ENCODE results near the gene SORCS1.

The SORCS1 gene

DNA sequence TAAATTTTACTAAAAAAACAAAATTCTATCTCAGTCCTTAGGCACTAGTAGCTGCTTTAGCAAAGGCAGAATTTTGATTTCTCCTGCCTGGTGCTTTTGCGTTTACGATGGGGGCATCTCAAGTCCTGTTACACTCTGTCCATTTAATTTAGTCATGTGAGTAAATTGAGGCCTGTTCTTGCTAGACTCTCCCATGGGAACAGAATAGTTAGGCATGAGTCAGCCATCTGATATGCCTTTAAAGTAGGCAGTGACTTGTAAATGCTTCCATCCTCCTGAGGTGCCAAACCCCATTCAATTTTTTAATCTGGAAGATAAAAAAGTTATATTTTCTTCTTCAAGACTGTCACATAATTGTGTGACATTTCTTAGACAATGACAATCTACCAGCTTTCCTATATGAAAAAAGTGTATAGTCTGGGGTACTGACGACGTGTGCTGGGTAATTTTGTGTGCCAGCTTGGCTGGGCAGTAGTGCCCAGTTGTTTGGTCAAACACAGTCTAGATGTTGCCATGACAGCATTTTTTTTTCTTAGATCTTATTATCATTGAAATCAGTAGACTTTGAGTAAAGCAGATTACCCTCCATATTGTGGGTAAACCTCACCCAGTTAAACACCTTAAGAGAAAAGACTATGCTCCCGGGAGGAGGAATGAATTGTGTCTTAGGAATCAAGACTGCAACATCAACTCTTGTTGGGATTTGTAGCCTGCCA lies 603.4 kb downstream of the SORCS1 start:
- H3K9ac ChIP-seq (ENCODE audit: low read length): no peak overlapping the region
- H3F3A ChIP-seq (ENCODE audit: insufficient read depth): no peaks in the 10 kb centered on the region
- TF ChIP-seq EZH2phosphoT487 (conservative IDR thresholded peaks at IDR 0.05; ENCODE audit: low read length): no peak
- TF ChIP-seq, protein P1, sequence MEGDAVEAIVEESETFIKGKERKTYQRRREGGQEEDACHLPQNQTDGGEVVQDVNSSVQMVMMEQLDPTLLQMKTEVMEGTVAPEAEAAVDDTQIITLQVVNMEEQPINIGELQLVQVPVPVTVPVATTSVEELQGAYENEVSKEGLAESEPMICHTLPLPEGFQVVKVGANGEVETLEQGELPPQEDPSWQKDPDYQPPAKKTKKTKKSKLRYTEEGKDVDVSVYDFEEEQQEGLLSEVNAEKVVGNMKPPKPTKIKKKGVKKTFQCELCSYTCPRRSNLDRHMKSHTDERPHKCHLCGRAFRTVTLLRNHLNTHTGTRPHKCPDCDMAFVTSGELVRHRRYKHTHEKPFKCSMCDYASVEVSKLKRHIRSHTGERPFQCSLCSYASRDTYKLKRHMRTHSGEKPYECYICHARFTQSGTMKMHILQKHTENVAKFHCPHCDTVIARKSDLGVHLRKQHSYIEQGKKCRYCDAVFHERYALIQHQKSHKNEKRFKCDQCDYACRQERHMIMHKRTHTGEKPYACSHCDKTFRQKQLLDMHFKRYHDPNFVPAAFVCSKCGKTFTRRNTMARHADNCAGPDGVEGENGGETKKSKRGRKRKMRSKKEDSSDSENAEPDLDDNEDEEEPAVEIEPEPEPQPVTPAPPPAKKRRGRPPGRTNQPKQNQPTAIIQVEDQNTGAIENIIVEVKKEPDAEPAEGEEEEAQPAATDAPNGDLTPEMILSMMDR (IDR thresholded peaks at IDR 0.05; ENCODE audit: insufficient read depth, low read length, poor library complexity, severe bottlenecking): no peak
- H3K36me3 ChIP-seq (ENCODE audit: low read length): no peaks in the 10 kb centered on the region
- H4K20me1 ChIP-seq (ENCODE audit: low read depth, low read length): no peaks in the 10 kb centered on the region
- no peak overlapping the region for H3K4me2 ChIP-seq (ENCODE audit: low read depth, low read length, poor library complexity, severe bottlenecking)
- no peaks in the 10 kb centered on the region for H3K9me3 ChIP-seq (ENCODE audit: insufficient read depth, low read length)
- no peaks in the 10 kb centered on the region for H3K27me3 ChIP-seq (ENCODE audit: low read length)
- no peaks in the 10 kb centered on the region for H3K9me2 ChIP-seq (replicated peaks; ENCODE audit: insufficient read depth, low read length)
- H3K4me3 ChIP-seq (ENCODE audit: insufficient read depth, low read length, poor library complexity, severe bottlenecking): no peak overlapping the region
- H2AFZ ChIP-seq (ENCODE audit: low read depth, low read length, severe bottlenecking): no peak overlapping the region
- no peak overlapping the region for H3K27ac ChIP-seq (ENCODE audit: low read depth, low read length)
- no peaks in the 10 kb centered on the region for H3K79me2 ChIP-seq (ENCODE audit: insufficient read depth, low read length)

DNA sequence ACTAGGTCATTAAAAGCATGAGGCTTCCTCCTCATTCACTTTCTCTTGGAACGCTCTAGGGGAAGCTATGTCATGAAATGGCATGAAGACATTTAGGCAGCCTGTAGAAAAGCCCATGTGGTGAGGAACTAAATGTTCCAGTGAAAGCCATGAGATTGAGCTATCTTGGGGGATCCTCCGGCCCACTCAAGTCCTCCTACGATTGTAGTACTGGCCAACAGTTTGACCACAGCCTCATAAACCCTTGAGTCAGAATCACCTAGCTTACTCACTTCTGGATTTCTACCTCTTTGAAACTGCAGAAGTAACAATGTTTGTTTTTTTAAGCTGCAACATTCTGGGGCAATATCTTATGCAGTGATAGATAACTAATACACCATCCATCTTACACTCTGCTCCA lies 605.1 kb downstream of the SORCS1 start:
- H3K27me3 ChIP-seq (ENCODE audit: low read length): no peaks in the 10 kb centered on the region
- no peaks in the 10 kb centered on the region for H3K79me2 ChIP-seq (ENCODE audit: insufficient read depth, low read length)
- H3K9me3 ChIP-seq (ENCODE audit: insufficient read depth, low read length): no peaks in the 10 kb centered on the region
- no peak overlapping the region for H3K4me2 ChIP-seq (ENCODE audit: low read depth, low read length, poor library complexity, severe bottlenecking)
- H3K27ac ChIP-seq (ENCODE audit: low read depth, low read length): no peak overlapping the region
- H3K9ac ChIP-seq (ENCODE audit: low read length): no peak overlapping the region
- H4K20me1 ChIP-seq (ENCODE audit: low read depth, low read length): no peaks in the 10 kb centered on the region
- H3F3A ChIP-seq (ENCODE audit: insufficient read depth): no peaks in the 10 kb centered on the region
- H3K9me2 ChIP-seq (replicated peaks; ENCODE audit: insufficient read depth, low read length): no peaks in the 10 kb centered on the region
- no peak for TF ChIP-seq EZH2phosphoT487 (conservative IDR thresholded peaks at IDR 0.05; ENCODE audit: low read length)
- TF ChIP-seq, protein P1 (IDR thresholded peaks at IDR 0.05; ENCODE audit: insufficient read depth, low read length, poor library complexity, severe bottlenecking): no peak
- no peaks in the 10 kb centered on the region for H3K36me3 ChIP-seq (ENCODE audit: low read length)
- no peak overlapping the region for H3K4me3 ChIP-seq (ENCODE audit: insufficient read depth, low read length, poor library complexity, severe bottlenecking)
- no peak overlapping the region for H2AFZ ChIP-seq (ENCODE audit: low read depth, low read length, severe bottlenecking)

DNA sequence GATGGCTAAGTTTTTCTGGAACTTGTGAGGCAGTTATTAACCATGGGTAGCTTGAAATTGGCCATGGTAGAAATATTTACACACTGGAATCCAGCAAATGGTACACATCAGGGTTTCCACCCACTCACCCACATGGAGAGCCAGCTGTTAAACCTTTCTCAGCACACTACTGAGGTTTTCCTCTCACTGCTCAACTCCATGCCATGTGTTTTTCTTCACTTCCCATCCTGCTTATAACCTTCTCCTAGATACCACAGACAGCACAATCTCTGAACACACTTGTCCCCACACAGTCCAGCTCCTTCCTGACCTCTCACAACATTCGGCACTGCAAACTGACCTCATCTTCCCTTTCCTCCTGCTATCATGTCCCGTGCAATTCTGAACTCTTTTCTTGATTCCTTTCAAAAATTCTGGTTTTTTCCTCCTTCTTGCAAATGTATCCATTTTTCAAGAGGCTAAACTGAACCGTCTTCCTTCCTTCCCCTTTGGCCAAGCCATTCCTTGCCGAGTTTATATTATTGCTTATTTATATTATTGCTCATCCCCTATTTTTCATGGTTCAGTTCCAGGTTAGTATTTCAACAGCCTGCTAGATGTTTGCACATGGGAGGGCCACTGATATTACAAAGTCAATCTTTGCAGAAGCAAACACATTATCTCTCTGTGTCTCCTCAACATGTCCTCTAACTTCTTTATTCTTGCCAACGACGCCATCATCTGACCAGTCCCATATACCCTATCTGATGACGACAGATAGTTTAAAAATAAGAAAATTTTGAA lies 606.4 kb downstream of the SORCS1 start:
- no peaks in the 10 kb centered on the region for H3K27me3 ChIP-seq (ENCODE audit: low read length)
- H3F3A ChIP-seq (ENCODE audit: insufficient read depth): no peaks in the 10 kb centered on the region
- no peaks in the 10 kb centered on the region for H4K20me1 ChIP-seq (ENCODE audit: low read depth, low read length)
- H3K4me2 ChIP-seq (ENCODE audit: low read depth, low read length, poor library complexity, severe bottlenecking): no peak overlapping the region
- H3K4me3 ChIP-seq (ENCODE audit: insufficient read depth, low read length, poor library complexity, severe bottlenecking): no peak overlapping the region
- no peak overlapping the region for H3K9ac ChIP-seq (ENCODE audit: low read length)
- H3K9me3 ChIP-seq (ENCODE audit: insufficient read depth, low read length): no peaks in the 10 kb centered on the region
- no peaks in the 10 kb centered on the region for H3K79me2 ChIP-seq (ENCODE audit: insufficient read depth, low read length)
- no peak overlapping the region for H2AFZ ChIP-seq (ENCODE audit: low read depth, low read length, severe bottlenecking)
- no peak overlapping the region for H3K27ac ChIP-seq (ENCODE audit: low read depth, low read length)
- no peaks in the 10 kb centered on the region for H3K36me3 ChIP-seq (ENCODE audit: low read length)
- no peak for TF ChIP-seq EZH2phosphoT487 (conservative IDR thresholded peaks at IDR 0.05; ENCODE audit: low read length)
- H3K9me2 ChIP-seq (replicated peaks; ENCODE audit: insufficient read depth, low read length): no peaks in the 10 kb centered on the region

DNA sequence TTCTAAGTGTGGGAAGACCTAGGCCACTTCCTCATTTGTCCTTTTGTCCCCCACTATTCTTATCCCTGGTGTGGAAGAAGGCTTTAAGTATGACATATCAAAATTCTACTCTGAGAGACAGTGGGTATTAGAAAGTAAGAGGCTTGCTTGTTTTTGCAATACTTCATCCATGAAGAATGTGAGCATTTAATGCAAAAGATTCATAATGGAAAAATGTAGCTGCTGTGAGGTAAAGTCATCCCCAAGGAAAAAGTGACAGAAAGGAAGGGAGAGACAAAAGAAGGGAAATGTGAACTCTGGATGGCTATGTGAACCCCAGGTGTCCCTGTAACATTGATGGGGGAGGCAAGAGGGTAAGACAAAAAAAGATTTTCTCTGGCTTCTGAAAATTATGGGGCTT lies 607.5 kb downstream of the SORCS1 start:
- Histone ChIP-seq H3K4me3 (ENCODE audit: insufficient read depth, low read length, poor library complexity, severe bottlenecking) (no peak overlapping the region), H3K27ac (ENCODE audit: low read depth, low read length) (no peak overlapping the region), H3K9ac (ENCODE audit: low read length) (no peak overlapping the region), H4K20me1 (ENCODE audit: low read depth, low read length) (no peaks in the 10 kb centered on the region), H3K79me2 (ENCODE audit: insufficient read depth, low read length) (no peaks in the 10 kb centered on the region), H3K9me3 (ENCODE audit: insufficient read depth, low read length) (no peaks in the 10 kb centered on the region), H3K9me2 (replicated peaks; ENCODE audit: insufficient read depth, low read length) (no peaks in the 10 kb centered on the region), H3K36me3 (ENCODE audit: low read length) (no peaks in the 10 kb centered on the region), H3K27me3 (ENCODE audit: low read length) (no peaks in the 10 kb centered on the region), H3F3A (ENCODE audit: insufficient read depth) (no peaks in the 10 kb centered on the region), H3K4me2 (ENCODE audit: low read depth, low read length, poor library complexity, severe bottlenecking) (no peak overlapping the region), H2AFZ (ENCODE audit: low read depth, low read length, severe bottlenecking) (no peak overlapping the region)
- TF ChIP-seq, protein P1 (IDR thresholded peaks at IDR 0.05; ENCODE audit: insufficient read depth, low read length, poor library complexity, severe bottlenecking): no peak
- TF ChIP-seq EZH2phosphoT487 (conservative IDR thresholded peaks at IDR 0.05; ENCODE audit: low read length): no peak
